Endothelial cell (in vitro differentiated cells): ENCODE data around the gene CALM3. TPM values are rescaled to one million over a fixed set of nuclear protein-coding genes. Genes with fewer than 3 reads are reported as not detected.

Experiments
- DNase-seq: peaks from one replicate; pipeline ENCODE4 v3.0.0; 2021; ENCODE audit warnings: low spot score
- H3K27ac Mint-ChIP-seq: one replicate; pipeline ENCODE4 v1.8.0; 2021; ENCODE audit warnings: mixed read lengths, inconsistent platforms; ENCODE audit not compliant: unreplicated experiment
- H3K27me3 Mint-ChIP-seq: one replicate; pipeline ENCODE4 v1.8.0; 2021; ENCODE audit warnings: mild to moderate bottlenecking, moderate library complexity, mixed read lengths, inconsistent platforms; ENCODE audit not compliant: unreplicated experiment
- H3K36me3 Mint-ChIP-seq: one replicate; pipeline ENCODE4 v1.8.0; 2021; ENCODE audit warnings: mild to moderate bottlenecking, low read depth, mixed read lengths, inconsistent platforms; ENCODE audit not compliant: unreplicated experiment
- H3K4me1 Mint-ChIP-seq: one replicate; pipeline ENCODE4 v1.8.0; 2021; ENCODE audit warnings: mild to moderate bottlenecking, mixed read lengths, inconsistent platforms; ENCODE audit not compliant: unreplicated experiment
- H3K4me3 Mint-ChIP-seq: one replicate; pipeline ENCODE4 v1.8.0; 2021; ENCODE audit warnings: mild to moderate bottlenecking, mixed read lengths, inconsistent platforms; ENCODE audit not compliant: unreplicated experiment
- H3K9me3 Mint-ChIP-seq: one replicate; pipeline ENCODE4 v1.8.0; 2021; ENCODE audit warnings: mixed read lengths, inconsistent platforms; ENCODE audit not compliant: unreplicated experiment
- CTCF ChIP-seq: fragments of 200-600 bp; sonication (generic); IDR thresholded peaks from one replicate; pipeline ENCODE4 v1.5.0; 2021; ENCODE audit warnings: antibody characterized with exemption; ENCODE audit not compliant: unreplicated experiment
- total RNA-seq: library from RNA; stranded (reverse); fragmentation: NEBNext Ultra II Directional; extraction: Animal tissue kit (Norgen Biotek cat#: 25700); gene quantifications from one replicate; pipeline ENCODE4 v1.2.1, GENCODE V29; 2021; ENCODE audit not compliant: unreplicated experiment

Gene CALM3
- total RNA-seq, 1 donor from 2014 or later: 564 TPM

- Mint-ChIP-seq H3K27ac (no peak overlapping the region), H3K4me3 (no peak overlapping the region), H3K27me3 (peaks cover 9% of the 10 kb centered on the region), H3K36me3 (peaks cover 4% of the 10 kb centered on the region), H3K4me1 (peaks cover 8% of the 10 kb centered on the region), H3K9me3 (no peaks in the 10 kb centered on the region)
- TF ChIP-seq CTCF: no peak
- no peak for DNase-seq
Observed at GRCh38 chr19:46634656-46635218, 33.6 kb downstream of the CALM3 start.

DNA sequence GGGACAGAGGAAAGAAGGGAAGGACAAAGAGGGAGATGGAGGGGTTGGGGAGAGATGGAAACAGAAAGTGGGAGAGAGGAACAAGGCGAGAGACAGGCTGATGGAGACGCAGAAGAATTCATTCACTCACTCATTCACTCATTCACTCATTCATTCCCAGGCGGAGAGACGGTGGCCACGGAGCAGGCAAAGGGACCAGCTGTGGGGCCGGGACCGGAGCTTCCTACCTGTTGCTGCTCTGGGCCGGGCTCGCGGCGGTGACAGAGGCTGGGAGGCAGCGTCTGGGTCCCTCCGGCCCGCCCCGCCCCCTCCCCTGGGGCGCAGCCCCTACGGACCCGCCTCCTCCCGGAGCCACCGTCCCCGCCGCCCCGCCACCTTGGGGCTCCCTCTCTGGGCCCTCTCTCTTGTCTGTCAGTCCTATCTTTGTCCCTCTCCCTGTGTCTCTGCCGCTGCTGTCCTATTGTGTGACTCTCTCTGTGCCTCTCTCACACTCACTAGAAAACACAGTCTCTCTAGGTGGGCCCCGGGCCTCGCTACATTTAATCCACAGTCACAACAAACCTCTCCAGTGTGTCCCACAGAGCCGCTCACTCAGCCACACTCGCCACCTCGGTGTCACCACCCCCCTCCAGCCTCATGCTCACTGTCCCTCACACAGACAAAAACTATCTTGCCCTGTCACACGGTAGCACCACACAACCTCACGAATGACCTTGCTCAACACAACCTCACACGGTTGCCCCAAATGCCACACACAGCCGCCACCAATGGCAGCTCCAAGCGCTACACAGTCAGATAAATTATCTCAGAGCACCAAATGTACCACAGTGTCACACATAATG, 35.0 kb downstream of the CALM3 start, which contains the start of gene GNG8:
GNG8 (minus strand) TSS at position 283 of the 842 bp plus-strand sequence. CDS start 1,520 bp downstream, outside the sequence.
- Mint-ChIP-seq H3K9me3 (no peaks in the 10 kb centered on the region), H3K27me3 (peaks cover 11% of the 10 kb centered on the region), H3K27ac (no peak within 1 kb of the TSS), H3K4me1 (peaks cover 9% of the 10 kb centered on the region), H3K36me3 (peaks cover 4% of the 10 kb centered on the region), H3K4me3 (no peak within 1 kb of the TSS)
- DNase-seq: no peak
- no peak for TF ChIP-seq CTCF

- Mint-ChIP-seq H3K9me3 (no peaks in the 10 kb centered on the region), H3K4me1 (peaks cover 9% of the 10 kb centered on the region), H3K4me3 (no peak overlapping the region), H3K27ac (no peak overlapping the region), H3K36me3 (peaks cover 4% of the 10 kb centered on the region), H3K27me3 (peaks cover 11% of the 10 kb centered on the region)
- DNase-seq: no peak
- TF ChIP-seq CTCF: no peak
Observed at GRCh38 chr19:46637224-46637623, 36.1 kb downstream of the CALM3 start.

- H3K4me1 Mint-ChIP-seq: peaks cover 4% of the 10 kb centered on the region
- no peak overlapping the region for H3K4me3 Mint-ChIP-seq
- no peaks in the 10 kb centered on the region for H3K36me3 Mint-ChIP-seq
- no peak for TF ChIP-seq CTCF
- no peaks in the 10 kb centered on the region for H3K9me3 Mint-ChIP-seq
- DNase-seq: peak; percentile 31
- H3K27me3 Mint-ChIP-seq: peaks cover 7% of the 10 kb centered on the region
- H3K27ac Mint-ChIP-seq: no peak overlapping the region
Observed at GRCh38 chr19:46639358-46640182, 38.4 kb downstream of the CALM3 start.
